ENCODE data around the gene ADM2. TPM values are rescaled to one million over a fixed set of nuclear protein-coding genes. Genes with fewer than 3 reads are reported as not detected.

The ADM2 gene
- total and polyA plus RNA-seq, 2 of the 13 experiments (the other 11 are each of a cell fraction or from before 2014, with no cell fraction given), result 1.2 to 3.0 TPM

DNA sequence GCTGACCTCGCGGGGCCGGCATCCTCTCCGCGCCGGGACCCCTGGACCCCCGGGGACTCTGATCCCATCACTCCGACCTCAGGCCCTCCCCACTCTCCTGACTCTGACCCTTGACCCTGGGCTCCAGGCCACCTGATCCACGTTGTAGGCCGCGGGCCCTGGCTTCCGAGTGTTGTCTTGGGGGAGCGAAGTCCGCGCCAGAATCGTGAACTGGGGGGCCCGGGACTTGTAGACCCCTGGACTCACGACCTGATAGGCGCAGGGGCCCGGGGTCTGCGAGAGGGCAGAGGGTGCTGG lies 49.2 kb downstream of the ADM2 start (continued):
- TF ChIP-seq AGO2 (optimal IDR thresholded peaks at IDR 0.05; ENCODE audit: low read depth, low read length), result peak; percentile 87
- TF ChIP-seq ZNF878 (CRISPR knock-in tag; IDR thresholded peaks at IDR 0.05), result no peak
- peak; percentile 38 to 72; a peak in 3 of 4 replicates for TF ChIP-seq HMGXB4 (CRISPR knock-in tag; IDR thresholded peaks at IDR 0.05; ENCODE audit: borderline replicate concordance in 1 of 2, low read depth in 1 of 2)
- no peak; the same call in 1 of the 2 replicates for TF ChIP-seq ZNF556 (CRISPR knock-in tag; IDR thresholded peaks at IDR 0.05; ENCODE audit: borderline replicate concordance)
- TF ChIP-seq CREB3 (CRISPR knock-in tag; IDR thresholded peaks at IDR 0.05), result peak; percentile 8; the same call in 1 of the 2 replicates
- TF ChIP-seq, protein P1, sequence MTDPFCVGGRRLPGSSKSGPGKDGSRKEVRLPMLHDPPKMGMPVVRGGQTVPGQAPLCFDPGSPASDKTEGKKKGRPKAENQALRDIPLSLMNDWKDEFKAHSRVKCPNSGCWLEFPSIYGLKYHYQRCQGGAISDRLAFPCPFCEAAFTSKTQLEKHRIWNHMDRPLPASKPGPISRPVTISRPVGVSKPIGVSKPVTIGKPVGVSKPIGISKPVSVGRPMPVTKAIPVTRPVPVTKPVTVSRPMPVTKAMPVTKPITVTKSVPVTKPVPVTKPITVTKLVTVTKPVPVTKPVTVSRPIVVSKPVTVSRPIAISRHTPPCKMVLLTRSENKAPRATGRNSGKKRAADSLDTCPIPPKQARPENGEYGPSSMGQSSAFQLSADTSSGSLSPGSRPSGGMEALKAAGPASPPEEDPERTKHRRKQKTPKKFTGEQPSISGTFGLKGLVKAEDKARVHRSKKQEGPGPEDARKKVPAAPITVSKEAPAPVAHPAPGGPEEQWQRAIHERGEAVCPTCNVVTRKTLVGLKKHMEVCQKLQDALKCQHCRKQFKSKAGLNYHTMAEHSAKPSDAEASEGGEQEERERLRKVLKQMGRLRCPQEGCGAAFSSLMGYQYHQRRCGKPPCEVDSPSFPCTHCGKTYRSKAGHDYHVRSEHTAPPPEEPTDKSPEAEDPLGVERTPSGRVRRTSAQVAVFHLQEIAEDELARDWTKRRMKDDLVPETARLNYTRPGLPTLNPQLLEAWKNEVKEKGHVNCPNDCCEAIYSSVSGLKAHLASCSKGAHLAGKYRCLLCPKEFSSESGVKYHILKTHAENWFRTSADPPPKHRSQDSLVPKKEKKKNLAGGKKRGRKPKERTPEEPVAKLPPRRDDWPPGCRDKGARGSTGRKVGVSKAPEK (CRISPR knock-in tag; IDR thresholded peaks at IDR 0.05; ENCODE audit: borderline replicate concordance), result no peak
- no peak for TF ChIP-seq ZMYM3 (CRISPR knock-in tag; IDR thresholded peaks at IDR 0.05)
- TF ChIP-seq NBN (conservative IDR thresholded peaks at IDR 0.05), result no peak
- TF ChIP-seq DPF2 (CRISPR knock-in tag; IDR thresholded peaks at IDR 0.05; ENCODE audit: borderline replicate concordance, low read depth), result no peak
- TF ChIP-seq SMAD9 (CRISPR knock-in tag; IDR thresholded peaks at IDR 0.05), result no peak
- no peak for TF ChIP-seq ZNF839 (CRISPR knock-in tag; IDR thresholded peaks at IDR 0.05; ENCODE audit: borderline replicate concordance)
- TF ChIP-seq ASH2L (IDR thresholded peaks at IDR 0.05; ENCODE audit: insufficient read length, low read depth, low read length), result peak; percentile 45
- no peak for TF ChIP-seq ZSCAN21 (CRISPR knock-in tag; IDR thresholded peaks at IDR 0.05; ENCODE audit: borderline replicate concordance)
- 0 out of 2 replicates have a peak, but pooled peaks have one; percentile 46 for TF ChIP-seq TBP (CRISPR knock-in tag; IDR thresholded peaks at IDR 0.05)
- TF ChIP-seq HOXA7 (CRISPR knock-in tag; IDR thresholded peaks at IDR 0.05), result 0 out of 2 replicates have a peak, but pooled peaks have one; percentile 71
- no peak for TF ChIP-seq ZNF292 (CRISPR knock-in tag; IDR thresholded peaks at IDR 0.05; ENCODE audit: borderline replicate concordance, low read depth)
- TF ChIP-seq ZNF331 (CRISPR knock-in tag; IDR thresholded peaks at IDR 0.05), result no peak
- TF ChIP-seq ETV5 (CRISPR knock-in tag; IDR thresholded peaks at IDR 0.05; ENCODE audit: borderline replicate concordance), result no peak; the same call in 1 of the 2 replicates
- no peak for TF ChIP-seq BHLHE40 (IDR thresholded peaks at IDR 0.05; ENCODE audit: low read length)
- no peak; the same call in 1 of the 2 replicates for TF ChIP-seq ZNF549 (CRISPR knock-in tag; IDR thresholded peaks at IDR 0.05)
- no peak for TF ChIP-seq ATF7-NPFF (CRISPR knock-in tag; IDR thresholded peaks at IDR 0.05; ENCODE audit: low read depth)
- no peak; the same call in 1 of the 2 replicates for TF ChIP-seq ZNF724P (CRISPR knock-in tag; IDR thresholded peaks at IDR 0.05; ENCODE audit: borderline replicate concordance)
- no peak for TF ChIP-seq ISX (CRISPR knock-in tag; conservative IDR thresholded peaks at IDR 0.05)

All from HepG2 (cell line).